SKM-1 treated with dmso at 0.1 percent for 144 hours (cell line): ENCODE measurements around the gene RNF167.

Experiments used
- DNase-seq: peaks from one replicate; lab custom pipeline; 2025; ENCODE audit not compliant: unreplicated experiment; lab: John Stamatoyannopoulos, UW

The RNF167 gene

DNA sequence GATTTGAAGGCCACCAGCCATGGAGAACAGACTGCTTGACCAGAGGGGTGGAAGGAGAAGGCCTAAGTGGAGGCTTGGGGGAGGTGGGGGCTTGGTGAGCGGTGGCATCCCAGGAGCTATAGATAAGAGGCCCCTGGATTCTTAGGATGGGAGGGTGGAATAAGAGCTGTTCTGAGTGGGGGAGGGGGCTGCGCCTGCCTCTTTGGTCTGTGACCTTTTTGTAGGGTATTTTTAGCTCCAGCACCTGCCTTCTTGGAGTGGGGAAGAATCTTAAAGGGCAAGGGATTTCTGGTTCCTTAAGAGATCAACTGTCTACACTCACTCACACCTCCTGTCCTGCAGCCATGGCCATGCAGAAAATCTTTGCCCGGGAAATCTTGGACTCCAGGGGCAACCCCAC lies 11.4 kb downstream of the RNF167 start:
- no peak for DNase-seq

DNA sequence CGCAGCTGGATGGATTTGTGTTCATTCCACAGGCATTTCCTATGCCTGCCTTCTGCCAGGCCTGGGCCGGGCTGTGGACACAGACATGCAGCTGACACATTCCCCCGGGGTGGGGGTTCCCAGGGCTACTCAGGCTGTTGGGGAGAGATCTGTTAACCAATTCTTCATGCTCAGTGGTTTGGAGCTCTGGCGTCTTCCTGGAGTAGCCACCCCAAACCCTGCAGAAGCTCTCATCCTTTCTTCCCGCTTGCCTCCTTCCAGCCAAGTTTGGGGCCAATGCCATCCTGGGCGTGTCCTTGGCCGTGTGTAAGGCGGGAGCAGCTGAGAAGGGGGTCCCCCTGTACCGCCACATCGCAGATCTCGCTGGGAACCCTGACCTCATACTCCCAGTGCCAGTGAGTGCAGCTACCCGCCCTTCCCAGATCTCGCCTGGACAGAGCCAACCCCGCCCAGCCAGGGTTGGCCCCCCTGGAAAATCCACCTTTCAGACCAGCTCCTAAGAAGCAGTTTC lies 13.4 kb downstream of the RNF167 start:
- DNase-seq, result no peak

DNA sequence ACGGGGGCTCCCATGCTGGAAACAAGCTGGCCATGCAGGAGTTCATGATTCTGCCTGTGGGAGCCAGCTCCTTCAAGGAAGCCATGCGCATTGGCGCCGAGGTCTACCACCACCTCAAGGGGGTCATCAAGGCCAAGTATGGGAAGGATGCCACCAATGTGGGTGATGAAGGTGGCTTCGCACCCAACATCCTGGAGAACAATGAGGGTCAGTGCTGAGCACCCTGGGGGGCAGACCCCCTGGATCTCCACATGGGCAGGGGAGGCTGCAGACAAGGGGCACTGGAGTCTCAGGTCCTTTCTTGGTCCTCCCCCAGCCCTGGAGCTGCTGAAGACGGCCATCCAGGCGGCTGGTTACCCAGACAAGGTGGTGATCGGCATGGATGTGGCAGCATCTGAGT lies 15.0 kb downstream of the RNF167 start:
- no peak for DNase-seq

DNA sequence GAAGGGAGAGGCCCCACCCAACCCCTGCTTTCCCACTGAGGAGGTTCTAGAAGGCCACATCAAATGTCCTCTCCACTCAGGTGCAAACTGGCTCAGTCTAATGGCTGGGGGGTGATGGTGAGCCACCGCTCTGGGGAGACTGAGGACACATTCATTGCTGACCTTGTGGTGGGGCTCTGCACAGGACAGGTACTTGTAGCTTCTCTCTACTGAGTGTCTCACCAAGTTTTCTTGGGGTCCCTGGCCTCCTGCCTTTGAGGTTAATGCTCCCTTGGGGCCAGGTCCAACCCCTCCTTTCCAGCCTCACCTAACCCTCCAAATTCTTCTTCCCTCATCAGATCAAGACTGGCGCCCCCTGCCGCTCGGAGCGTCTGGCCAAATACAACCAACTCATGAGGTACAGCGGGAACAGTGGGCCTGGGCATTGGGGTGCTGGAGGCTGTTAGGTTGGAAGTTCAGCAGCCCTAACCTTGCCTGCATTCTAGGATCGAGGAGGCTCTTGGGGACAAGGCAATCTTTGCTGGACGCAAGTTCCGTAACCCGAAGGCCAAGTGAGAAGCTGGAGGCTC lies 16.5 kb downstream of the RNF167 start:
- no peak for DNase-seq

DNA sequence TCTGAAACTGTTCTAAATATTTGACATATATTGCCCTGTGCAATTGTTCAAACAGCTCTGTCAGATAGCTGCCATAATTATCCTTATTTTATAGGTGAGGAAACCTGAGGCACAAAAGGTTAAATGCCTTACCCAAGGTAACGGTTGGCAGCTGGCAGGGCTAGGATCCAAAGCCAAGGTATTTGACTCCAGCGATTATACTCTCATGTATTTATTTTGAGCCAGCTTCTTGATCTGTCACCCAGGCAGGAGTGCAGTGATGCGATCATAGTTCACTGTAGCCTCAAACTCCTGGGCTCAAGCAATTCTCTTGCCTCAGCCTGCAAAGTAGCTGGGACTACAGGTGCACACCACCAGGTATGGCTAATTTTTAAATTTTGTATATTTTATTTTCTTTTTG lies 18.0 kb downstream of the RNF167 start:
- DNase-seq, result no peak

DNA sequence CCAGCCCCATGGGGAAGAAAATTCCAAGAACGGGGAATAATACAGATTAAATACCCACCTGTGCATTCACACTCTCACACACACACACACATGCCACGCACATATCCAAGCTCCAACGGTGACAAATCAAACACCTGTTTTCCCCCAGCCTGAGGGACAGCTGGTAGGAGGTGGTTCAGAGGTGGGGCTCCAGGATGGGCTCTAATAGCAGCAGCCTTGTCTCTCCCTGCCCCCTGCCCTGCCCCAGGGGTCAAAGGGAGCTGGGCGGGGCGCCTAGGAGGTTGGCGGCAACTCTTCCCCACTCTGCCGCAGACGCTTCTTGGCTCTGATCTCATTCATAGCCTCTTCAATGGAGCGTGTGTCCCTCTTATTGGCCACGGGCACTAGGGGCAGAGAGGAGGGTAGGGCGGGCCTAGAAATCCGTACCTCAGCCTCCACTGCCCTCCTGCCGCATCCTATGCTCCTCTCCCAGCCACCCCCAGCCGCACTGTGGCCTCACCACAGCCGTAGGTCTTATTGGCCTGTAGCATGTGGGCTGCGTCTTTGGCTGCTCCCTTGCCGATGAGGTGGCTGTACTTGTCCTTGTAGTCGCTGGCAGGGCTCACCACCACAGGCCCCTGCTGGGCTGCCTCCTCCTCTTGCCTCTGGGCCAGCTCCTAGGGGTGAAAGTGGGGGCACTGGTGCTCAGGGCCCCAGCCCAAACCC lies 19.3 kb downstream of the RNF167 start:
- no peak for DNase-seq

DNA sequence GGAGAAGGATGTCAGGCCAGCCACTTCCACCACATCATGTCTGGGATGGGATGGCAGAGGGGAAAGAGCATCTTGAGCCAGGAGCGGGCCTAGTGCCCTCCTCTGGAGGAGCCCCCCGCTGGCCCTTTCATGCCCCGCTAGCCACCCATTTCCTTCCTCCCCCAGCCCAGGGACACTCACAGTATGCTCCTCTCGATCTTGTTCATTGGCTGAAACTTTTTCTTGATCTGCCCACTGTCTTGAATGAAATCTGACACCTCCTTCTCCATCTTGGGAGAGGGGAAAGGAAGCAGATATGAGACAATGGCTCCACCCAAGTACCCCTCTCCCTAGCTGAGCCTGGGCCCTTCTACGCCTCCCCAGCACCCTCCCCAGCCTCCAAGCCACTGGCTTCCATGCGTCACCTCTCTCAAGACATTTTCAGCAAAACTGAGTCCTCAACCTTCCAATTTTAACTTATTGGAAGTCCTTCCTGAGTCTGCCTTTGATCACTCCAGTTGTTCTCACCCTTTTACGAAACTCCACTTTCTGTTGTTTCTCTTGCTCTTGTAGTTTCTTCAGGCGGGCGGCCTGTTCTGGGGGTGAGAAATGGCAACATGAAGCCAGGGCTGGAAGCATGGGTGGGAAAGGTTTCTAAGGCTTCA lies 20.3 kb downstream of the RNF167 start:
- no peak for DNase-seq

DNA sequence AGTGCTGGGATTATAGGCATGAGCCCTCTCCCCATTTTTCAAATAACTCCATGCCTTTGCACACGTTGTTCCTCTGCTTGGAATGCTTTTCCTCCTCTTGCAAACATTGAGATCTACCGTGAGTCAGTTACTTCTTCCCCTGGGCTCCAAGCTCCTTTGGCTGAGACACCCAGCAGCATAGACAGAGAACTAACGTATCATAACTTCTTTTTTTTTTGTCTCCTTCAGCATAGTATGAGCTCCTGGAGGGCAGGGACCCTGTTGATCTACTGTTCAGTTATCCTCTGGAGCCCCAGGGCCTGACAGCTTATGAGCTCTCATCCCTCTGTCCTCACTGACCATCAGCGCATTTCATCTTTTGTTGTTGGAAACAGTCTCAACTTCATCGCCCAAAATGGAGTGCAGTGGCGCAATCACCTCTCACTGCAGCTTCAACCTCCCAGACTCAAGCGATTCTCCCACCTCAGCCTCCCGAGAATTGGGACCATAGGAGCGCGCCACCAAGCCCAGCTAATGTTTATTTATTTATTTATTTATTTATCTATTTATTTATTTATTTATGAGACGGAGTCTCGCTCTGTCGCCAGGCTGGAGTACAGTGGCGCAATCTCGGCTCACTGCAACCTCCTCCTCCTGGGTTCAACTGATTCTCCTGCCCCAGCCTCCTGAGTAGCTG lies 25.4 kb downstream of the RNF167 start:
- DNase-seq, result no peak

DNA sequence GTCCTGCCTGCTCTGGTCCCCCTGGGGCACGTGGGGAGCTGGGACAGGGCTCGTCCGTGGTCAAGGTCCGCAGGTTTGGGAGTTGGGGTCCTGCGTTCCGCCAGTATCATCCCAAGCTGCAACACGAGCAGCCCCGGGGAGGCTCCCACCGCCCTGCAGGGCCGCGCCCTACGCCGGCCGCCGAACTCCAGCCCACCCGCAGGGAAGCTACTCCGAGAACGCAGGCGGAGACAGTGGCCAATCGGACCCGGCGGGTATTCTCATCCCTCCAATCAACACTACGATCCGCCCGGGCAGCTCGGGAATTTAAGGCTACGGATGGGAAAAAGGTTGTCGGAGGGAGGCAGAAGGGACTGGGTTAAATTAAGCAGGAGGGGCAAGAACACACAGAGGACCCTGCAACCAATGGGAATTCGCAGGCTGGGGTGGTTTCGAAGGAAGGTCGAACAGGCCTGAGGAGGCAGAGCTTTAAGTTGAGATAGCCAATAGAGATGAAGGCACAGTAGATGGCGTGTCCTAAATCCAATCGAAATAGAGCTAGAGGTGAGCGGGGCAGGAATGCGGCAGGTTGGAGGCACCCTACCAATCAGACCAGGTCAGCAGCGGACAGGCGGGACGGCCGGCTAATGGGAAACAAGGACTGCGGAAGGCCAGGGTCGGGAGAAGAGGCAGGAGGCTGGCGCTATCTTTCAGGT lies 26.9 kb downstream of the RNF167 start:
- DNase-seq, result peak; percentile 93

DNA sequence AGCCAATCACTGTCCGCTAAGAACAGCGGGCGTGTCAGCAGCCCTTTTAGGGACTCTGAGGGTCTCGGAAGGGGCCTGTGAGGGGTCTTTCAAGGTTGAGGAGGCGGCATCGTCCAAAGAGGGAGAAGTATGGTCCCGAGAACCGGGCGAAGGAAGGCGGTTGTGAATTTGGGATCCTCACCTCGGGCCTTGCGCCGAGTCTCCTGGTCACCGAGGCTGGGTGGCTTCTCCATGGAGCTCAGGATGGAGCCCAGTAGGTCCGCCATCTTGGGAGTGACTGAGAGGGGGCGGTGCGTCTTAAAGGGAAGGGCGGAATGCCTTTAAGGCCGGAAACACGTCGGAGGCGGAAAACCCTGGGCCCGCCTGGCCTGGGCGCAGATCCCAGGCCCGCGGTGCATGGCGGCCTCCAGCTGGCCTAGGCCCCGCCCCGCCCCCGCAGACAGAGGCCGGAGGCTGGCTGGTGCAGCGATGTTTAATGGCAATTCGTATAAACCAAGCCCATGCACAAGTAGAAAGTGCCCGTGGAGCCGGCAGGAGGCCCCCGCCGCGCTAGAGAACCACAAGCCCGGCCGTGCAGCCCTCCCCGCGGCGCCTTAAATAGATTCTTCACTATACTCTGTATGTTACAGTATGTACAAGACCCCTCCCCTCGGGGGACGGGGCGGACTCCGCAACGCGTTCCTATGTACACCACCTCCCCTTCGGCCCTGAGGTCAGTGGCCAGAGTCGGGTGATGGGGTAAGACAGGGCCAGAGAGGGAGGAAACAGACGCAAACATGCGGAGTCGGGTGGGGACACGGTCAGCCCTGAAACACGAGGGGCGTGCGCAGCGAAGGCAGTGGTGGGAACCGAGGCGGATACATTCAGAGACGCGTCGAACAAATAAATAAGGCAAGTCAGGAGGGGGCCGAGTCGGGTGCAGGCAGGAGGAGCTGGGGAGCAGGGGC lies 27.7 kb downstream of the RNF167 start, which contains the start of gene SPAG7:
Gene SPAG7 (minus strand): TSS at position 279 of the 947 bp plus-strand sequence. CDS start 13 bp downstream, at position 266.
- DNase-seq, result peak; percentile 58

DNA sequence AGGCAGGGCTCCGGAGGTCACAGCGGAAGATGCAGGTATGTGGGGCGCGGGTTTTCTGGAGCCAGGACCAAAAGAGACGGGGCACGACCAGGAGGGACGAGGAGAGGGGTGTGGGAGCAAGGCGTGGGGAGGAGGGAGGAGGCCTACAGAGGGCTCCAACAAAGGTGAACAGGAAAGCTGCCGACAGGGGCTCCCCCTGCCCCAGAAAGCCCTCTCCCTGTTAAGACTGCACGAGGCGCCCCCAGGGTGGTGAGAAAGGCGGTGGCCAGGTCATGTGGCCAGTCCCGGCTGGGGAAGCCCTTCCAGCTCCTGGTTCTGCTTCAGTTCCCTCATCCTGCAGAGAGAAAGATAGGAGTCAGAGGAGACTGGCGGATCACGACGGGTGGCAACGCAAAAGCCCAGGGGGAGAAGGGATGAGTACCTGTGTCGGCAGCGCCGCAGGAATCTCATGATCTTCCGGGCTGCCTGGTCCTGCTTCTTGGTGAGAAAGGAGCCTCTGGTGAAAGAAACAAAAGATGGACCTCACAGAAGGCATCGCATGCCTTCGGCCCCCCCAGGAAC lies 28.5 kb downstream of the RNF167 start:
- no peak for DNase-seq

DNA sequence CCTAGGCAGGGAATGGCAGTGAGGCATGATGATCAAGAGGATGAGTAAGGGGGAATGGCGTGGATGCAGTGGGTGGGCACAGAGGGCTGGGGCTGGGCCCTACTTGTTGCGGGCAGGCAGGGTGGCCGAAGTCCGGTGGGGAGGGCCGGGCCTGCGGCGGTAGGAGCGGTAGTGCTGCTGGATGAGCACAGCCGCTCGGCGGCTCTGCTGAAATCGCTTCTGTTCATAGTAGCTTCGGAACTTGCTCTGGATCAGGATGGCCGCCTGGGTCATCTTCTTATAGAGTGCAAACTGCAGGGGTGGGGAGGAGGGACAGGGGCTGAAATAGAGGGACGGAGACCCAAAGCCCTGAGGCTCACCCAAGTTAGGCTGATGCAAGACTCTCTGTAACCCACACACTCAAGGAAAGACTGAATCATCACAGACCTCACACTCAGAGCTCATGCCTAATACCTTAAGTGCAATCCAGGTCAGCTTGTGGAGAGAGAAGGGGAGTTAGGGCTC lies 29.0 kb downstream of the RNF167 start:
- DNase-seq, result no peak

DNA sequence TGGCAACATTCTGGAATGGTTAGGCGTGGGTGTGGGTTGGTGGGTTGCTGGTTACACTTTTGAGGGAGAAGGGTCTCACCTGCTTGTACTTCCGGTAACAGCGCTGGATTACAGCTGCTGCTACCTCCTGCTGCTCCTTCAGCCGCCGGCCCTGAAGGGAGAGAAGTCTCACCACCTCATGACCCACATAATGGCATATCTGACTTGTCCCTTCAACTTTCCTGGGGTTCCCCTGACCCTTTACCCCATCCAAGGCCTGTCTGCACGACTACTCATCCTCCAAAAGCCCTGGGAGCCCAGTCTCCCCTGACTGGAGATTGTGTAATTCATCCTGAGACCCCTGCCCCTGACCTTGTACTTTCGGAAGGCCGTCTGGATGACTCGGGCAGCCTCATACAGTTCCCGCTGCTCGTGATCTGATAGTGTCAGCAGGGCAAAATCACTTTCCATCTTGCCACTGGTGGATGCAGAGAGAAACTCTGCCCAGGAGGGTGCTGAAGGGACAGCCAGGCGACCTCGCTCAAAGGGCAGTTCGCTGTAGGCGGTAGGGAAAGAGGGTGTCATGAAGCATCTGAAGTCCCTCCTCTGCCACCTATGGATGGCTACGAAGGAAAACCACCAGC lies 29.6 kb downstream of the RNF167 start:
- no peak for DNase-seq

DNA sequence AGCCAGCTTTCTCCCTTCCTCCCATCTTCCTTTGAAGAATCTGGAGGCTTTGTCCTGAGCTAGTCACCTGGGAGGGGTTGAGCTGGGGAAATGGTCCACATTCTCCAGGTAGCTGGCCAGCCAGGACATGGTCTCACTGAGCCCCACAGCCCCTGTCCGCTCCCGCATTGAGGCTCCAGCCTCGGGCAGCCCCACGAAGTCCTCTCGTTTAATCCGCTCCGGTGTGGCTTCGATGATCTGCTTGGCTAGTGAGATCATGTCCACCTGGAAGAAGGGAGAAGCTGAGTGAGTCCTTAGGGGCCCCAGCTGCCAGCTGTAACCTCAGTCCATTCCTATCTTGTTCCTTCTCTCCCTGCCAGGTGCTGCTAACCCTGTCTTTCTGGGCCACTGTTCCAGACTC lies 30.2 kb downstream of the RNF167 start:
- no peak for DNase-seq

DNA sequence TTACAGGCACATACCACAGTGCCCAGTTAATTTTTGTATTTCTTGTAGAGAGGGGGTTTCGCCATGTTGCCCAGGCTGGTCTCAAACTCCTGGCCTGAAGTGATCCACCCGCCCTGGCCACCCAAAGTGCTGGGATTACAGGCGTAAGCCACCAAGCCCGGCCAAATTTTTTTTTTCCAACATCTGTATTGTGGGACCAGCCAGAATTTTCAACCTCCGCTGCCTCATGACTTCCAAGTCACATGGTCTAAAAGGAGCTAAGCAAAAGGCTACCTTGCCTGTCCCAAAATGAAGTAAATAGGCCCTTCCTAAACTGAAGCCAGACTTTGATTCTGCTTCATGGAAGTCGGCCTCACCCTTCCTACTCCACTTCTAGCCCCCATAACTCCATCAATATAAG lies 31.8 kb downstream of the RNF167 start:
- no peak for DNase-seq

DNA sequence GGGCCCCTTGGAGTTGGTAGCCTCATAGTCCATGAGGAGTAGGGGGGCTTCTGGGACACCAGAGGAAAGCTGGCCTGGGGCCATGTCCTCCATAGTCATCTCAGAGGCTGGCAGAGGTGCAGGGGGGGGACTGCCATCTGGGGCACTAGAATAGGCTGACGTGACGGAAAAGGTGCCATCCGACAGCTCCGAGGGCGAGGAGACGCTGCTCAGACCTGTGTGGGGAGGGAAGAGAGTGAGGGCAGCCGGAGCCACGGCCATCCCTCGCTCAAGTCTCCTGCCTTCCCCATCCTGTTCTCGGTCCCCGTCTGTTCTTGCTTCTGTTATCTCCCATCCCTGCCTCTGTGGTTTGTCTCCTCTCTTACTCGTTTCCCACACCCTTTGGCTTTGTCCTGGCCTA lies 32.3 kb downstream of the RNF167 start:
- no peak for DNase-seq

DNA sequence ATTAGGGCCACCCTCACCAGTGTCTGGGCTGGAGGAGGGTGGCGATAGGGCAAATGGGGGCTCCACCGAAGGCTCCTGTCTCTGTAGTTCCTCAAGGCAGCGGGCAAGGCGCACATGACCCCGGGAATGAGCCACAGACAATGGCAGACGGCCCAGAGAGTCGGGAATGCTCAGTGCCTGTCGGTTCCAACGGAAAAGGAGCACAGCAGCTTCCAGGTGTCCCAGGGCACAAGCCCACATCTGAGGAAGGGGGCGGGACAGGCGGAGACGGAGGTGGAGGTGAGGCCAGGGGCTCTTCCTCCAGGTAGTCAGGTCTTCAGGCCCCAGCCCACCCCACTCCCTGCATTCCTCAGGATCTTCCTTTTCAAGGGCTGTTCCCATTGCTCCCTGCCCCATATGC lies 32.7 kb downstream of the RNF167 start:
- no peak for DNase-seq

DNA sequence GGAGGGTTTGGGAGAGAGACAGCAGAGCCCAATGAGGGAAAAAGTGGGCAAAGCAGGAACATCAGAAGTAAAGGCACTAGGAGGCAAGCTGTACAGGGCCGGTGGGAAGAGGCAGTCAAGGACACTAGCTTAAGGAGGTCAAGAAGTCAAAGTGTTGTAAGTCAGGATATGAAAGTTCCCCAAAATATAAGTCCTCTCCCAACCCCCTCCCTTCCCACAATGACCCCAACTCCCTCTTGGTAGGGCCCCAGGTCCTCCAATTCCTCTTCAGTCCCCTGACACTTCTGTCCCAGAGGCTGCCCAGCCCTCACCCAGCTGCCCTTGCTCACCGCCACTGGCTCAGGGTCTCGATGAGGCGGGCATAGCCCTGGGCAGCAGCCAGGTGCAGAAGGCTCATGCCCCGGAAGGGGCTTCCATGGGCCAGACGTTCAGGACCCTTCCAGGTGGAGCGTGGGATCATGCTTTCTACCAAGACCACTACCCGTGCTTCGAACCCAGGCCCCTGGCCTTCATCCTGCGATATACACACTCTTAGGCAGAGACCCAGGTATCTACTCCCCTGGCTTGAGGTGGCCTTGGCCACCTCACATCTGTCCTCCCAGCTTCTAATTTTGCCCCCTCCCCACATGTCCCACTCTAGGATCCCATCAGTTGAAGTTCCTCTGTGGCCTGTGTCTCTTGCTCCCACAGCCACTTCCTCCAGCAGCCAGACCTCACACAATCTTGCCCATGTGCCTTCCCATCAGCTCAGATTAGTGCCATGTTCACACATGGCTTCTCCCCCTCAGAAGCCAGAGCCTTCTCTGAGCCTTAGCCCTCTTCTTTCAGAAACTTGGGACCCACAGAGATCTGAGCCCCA lies 33.4 kb downstream of the RNF167 start:
- DNase-seq, result peak; percentile 44
